K562 (cell line): Measurements from ENCODE around the gene BBC3.

Source experiments
- CEBPG ChIP-seq, 3 experiments: fragments of 200-800 bp in 1 of 3; sonication (Bioruptor generic) in 1 of 3; sonication (generic) in 1 of 3; formaldehyde crosslinking in 1 of 3; IDR thresholded peaks in 2 of 3; conservative IDR thresholded peaks in 1 of 3; 2 replicates each; pipeline versions ENCODE4 v1.6.1 to v1.8.0; 2016 to 2022; ENCODE audit warnings: missing compliant biosample characterization in 2 of 3, missing genetic modification characterization in 2 of 3, mild to moderate bottlenecking in 1 of 3, missing genetic modification reagents in 1 of 3
- KDM1A ChIP-seq, 2 experiments: fragments of 450-650 bp; IDR thresholded peaks; 2 replicates each; pipeline ENCODE4 v1.6.1; 2016; ENCODE audit warnings: mild to moderate bottlenecking in 2 of 2
- POLR2A ChIP-seq: fragments of 450-650 bp; conservative IDR thresholded peaks from 2 replicates; pipeline ENCODE4 v1.6.1; 2016
- POLR2AphosphoS5 ChIP-seq: IDR thresholded peaks from 2 replicates; pipeline ENCODE4 v1.6.1; 2011; ENCODE audit warnings: mild to moderate bottlenecking, low read depth, low read length, moderate library complexity; ENCODE audit not compliant: control insufficient read depth, insufficient read depth
- RNF219 ChIP-seq: fragments of 250-450 bp; sonication (Bioruptor Pico); IDR thresholded peaks from 2 replicates; pipeline ENCODE4 v1.5.0; 2022; ENCODE audit warnings: mild to moderate bottlenecking
- THRB ChIP-seq: fragments of 450-650 bp; formaldehyde crosslinking; conservative IDR thresholded peaks from 2 replicates; pipeline ENCODE4 v1.4.0; 2022; ENCODE audit warnings: mild to moderate bottlenecking, missing genetic modification characterization
- ZBTB9 ChIP-seq: fragments of 450-650 bp; formaldehyde crosslinking; IDR thresholded peaks from 2 replicates; pipeline ENCODE4 v1.4.0; 2020; ENCODE audit warnings: mild to moderate bottlenecking, moderate library complexity
- ZNF239 ChIP-seq: fragments of 250-450 bp; sonication (Bioruptor Pico); IDR thresholded peaks from 2 replicates; pipeline ENCODE4 v1.4.0; 2020; ENCODE audit warnings: mild to moderate bottlenecking
- ZNF764 ChIP-seq: fragments of 250-450 bp; sonication (Bioruptor Pico); IDR thresholded peaks from 2 replicates; pipeline ENCODE4 v1.4.0; 2020; ENCODE audit warnings: low read depth, mild to moderate bottlenecking, moderate library complexity

- TF ChIP-seq KDM1A (IDR thresholded peaks at IDR 0.05) (no peak), POLR2AphosphoS5 (no peak), ZBTB9 (no peak), POLR2A (no peak), RNF219 (no peak), THRB (CRISPR knock-in tag) (no peak), CEBPG (CRISPR knock-in tag; IDR thresholded peaks at IDR 0.05) (no peak), CEBPG (tag; conservative IDR thresholded peaks at IDR 0.05 in 1 of 2, IDR thresholded peaks at IDR 0.05 in 1 of 2) (no peak), ZNF764 (CRISPR knock-in tag) (no peak), ZNF239 (CRISPR knock-in tag) (no peak)
These were observed 27.7 kb downstream of the BBC3 start for GRCh38 chr19:47203254-47203653.
